Type B pancreatic cell (in vitro differentiated cells): ENCODE measurements around the gene ARL10. TPM values are rescaled to one million over a fixed set of nuclear protein-coding genes. Genes with fewer than 3 reads are reported as not detected.

ENCODE experiments used
- DNase-seq: peaks from one replicate; pipeline ENCODE4 v3.0.0; 2021; ENCODE audit warnings: mixed read lengths; ENCODE audit not compliant: unreplicated experiment; ENCODE audit errors: extremely low spot score
- H3K27ac Mint-ChIP-seq: 2 replicates; pipeline ENCODE4 v1.8.0; 2021; ENCODE audit warnings: mild to moderate bottlenecking, mixed read lengths
- H3K27me3 Mint-ChIP-seq: 2 replicates; pipeline ENCODE4 v1.8.0; 2021; ENCODE audit warnings: mixed read lengths
- H3K36me3 Mint-ChIP-seq: 2 replicates; pipeline ENCODE4 v1.8.0; 2021; ENCODE audit warnings: mixed read lengths
- H3K4me1 Mint-ChIP-seq: one replicate; pipeline ENCODE4 v1.8.0; 2021; ENCODE audit warnings: mixed read lengths; ENCODE audit not compliant: unreplicated experiment
- H3K4me3 Mint-ChIP-seq: 2 replicates; pipeline ENCODE4 v1.8.0; 2021; ENCODE audit warnings: mild to moderate bottlenecking, mixed read lengths
- H3K9me3 Mint-ChIP-seq: 2 replicates; pipeline ENCODE4 v1.8.0; 2021; ENCODE audit warnings: mixed read lengths
- total RNA-seq: library from RNA; stranded (reverse); gene quantifications from 2 replicates; pipeline ENCODE4 v1.2.1, GENCODE V29; 2021; ENCODE audit warnings: low replicate concordance
- TF ChIP-seq, protein P1 (sequence below): fragments of 200-600 bp; sonication (generic); conservative IDR thresholded peaks from 2 replicates; pipeline ENCODE4 v1.5.0; 2021; ENCODE audit warnings: antibody characterized with exemption, mild to moderate bottlenecking

Gene ARL10
- total RNA-seq, 1 donor from 2014 or later = 23.4 TPM

GRCh38 chr5:176415952-176416924 lies 51.0 kb downstream of the ARL10 start, which contains the start of gene CLTB:
Gene CLTB (minus strand): TSS chr5:176416539. CDS start chr5:176416363, 176 bp downstream.
- DNase-seq = peak; percentile 87
- TF ChIP-seq, protein P1, sequence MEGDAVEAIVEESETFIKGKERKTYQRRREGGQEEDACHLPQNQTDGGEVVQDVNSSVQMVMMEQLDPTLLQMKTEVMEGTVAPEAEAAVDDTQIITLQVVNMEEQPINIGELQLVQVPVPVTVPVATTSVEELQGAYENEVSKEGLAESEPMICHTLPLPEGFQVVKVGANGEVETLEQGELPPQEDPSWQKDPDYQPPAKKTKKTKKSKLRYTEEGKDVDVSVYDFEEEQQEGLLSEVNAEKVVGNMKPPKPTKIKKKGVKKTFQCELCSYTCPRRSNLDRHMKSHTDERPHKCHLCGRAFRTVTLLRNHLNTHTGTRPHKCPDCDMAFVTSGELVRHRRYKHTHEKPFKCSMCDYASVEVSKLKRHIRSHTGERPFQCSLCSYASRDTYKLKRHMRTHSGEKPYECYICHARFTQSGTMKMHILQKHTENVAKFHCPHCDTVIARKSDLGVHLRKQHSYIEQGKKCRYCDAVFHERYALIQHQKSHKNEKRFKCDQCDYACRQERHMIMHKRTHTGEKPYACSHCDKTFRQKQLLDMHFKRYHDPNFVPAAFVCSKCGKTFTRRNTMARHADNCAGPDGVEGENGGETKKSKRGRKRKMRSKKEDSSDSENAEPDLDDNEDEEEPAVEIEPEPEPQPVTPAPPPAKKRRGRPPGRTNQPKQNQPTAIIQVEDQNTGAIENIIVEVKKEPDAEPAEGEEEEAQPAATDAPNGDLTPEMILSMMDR = peak; percentile 77
- Mint-ChIP-seq H3K4me1 (peaks cover 27% of the 10 kb centered on the region), H3K36me3 (no peaks in the 10 kb centered on the region), H3K27me3 (peaks cover 9% of the 10 kb centered on the region), H3K4me3 (peak within 1 kb of the TSS; percentile 86), H3K27ac (peak within 1 kb of the TSS; percentile 88), H3K9me3 (no peaks in the 10 kb centered on the region)

GRCh38 chr5:176416965-176417364 lies 51.7 kb downstream of the ARL10 start:
- peaks cover 9% of the 10 kb centered on the region for H3K27me3 Mint-ChIP-seq
- H3K9me3 Mint-ChIP-seq = no peaks in the 10 kb centered on the region
- peak overlapping the region; percentile 80 for H3K4me3 Mint-ChIP-seq
- DNase-seq = no peak
- H3K27ac Mint-ChIP-seq = peak overlapping the region; percentile 79
- peaks cover 22% of the 10 kb centered on the region for H3K4me1 Mint-ChIP-seq
- TF ChIP-seq, protein P1 = no peak
- H3K36me3 Mint-ChIP-seq = no peaks in the 10 kb centered on the region

- H3K4me3 Mint-ChIP-seq = no peak overlapping the region
- peak overlapping the region; percentile 78 for H3K27ac Mint-ChIP-seq
- peaks cover 12% of the 10 kb centered on the region for H3K27me3 Mint-ChIP-seq
- TF ChIP-seq, protein P1 = no peak
- H3K36me3 Mint-ChIP-seq = no peaks in the 10 kb centered on the region
- no peaks in the 10 kb centered on the region for H3K9me3 Mint-ChIP-seq
- peaks cover 18% of the 10 kb centered on the region for H3K4me1 Mint-ChIP-seq
- no peak for DNase-seq
These were observed 53.0 kb downstream of the ARL10 start for GRCh38 chr5:176418251-176418650.

GRCh38 chr5:176420086-176420485 lies 54.8 kb downstream of the ARL10 start:
- DNase-seq = no peak
- H3K9me3 Mint-ChIP-seq = no peaks in the 10 kb centered on the region
- no peaks in the 10 kb centered on the region for H3K36me3 Mint-ChIP-seq
- no peak overlapping the region for H3K27ac Mint-ChIP-seq
- peaks cover 10% of the 10 kb centered on the region for H3K4me1 Mint-ChIP-seq
- H3K4me3 Mint-ChIP-seq = no peak overlapping the region
- peaks cover 12% of the 10 kb centered on the region for H3K27me3 Mint-ChIP-seq
- TF ChIP-seq, protein P1 = no peak

DNA sequence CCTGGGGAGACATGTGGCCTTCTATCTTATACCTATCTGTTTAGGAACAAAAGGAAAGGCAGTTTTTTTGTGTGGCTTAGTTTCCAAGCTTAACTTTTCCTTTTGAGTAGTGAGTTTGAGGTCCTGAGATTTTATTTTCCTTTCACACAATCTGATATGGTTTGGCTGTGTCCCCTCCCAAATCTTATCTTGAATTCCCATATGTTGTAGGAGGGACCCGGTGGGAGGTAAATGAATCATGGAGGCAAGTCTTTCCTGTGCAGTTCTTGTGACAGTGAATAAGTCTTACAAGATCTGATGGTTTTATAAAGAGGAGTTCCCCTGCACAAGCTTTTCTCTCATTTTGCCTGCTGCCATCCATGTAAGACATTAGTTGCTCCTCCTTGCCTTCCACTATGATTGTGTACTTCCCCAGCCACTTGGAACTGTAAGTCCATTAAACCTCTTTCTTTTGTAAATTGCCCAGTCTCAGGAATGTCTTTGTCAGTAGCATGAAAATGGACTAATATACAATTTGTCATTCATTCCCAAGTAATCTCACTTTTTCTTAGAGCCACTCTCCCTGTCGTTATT lies 55.8 kb downstream of the ARL10 start:
- TF ChIP-seq, protein P1 = no peak
- no peak for DNase-seq
- Mint-ChIP-seq H3K4me1 (peaks cover 7% of the 10 kb centered on the region), H3K36me3 (no peaks in the 10 kb centered on the region), H3K4me3 (no peak overlapping the region), H3K27me3 (peaks cover 12% of the 10 kb centered on the region), H3K9me3 (peaks cover 4% of the 10 kb centered on the region), H3K27ac (no peak overlapping the region)
